T1000 (cell line): ENCODE measurements around the gene COG4.

Source experiments
- DNase-seq: peaks from one replicate; lab custom pipeline; 2025; ENCODE audit warnings: mixed read lengths; lab: John Stamatoyannopoulos, UW

The COG4 gene

DNA sequence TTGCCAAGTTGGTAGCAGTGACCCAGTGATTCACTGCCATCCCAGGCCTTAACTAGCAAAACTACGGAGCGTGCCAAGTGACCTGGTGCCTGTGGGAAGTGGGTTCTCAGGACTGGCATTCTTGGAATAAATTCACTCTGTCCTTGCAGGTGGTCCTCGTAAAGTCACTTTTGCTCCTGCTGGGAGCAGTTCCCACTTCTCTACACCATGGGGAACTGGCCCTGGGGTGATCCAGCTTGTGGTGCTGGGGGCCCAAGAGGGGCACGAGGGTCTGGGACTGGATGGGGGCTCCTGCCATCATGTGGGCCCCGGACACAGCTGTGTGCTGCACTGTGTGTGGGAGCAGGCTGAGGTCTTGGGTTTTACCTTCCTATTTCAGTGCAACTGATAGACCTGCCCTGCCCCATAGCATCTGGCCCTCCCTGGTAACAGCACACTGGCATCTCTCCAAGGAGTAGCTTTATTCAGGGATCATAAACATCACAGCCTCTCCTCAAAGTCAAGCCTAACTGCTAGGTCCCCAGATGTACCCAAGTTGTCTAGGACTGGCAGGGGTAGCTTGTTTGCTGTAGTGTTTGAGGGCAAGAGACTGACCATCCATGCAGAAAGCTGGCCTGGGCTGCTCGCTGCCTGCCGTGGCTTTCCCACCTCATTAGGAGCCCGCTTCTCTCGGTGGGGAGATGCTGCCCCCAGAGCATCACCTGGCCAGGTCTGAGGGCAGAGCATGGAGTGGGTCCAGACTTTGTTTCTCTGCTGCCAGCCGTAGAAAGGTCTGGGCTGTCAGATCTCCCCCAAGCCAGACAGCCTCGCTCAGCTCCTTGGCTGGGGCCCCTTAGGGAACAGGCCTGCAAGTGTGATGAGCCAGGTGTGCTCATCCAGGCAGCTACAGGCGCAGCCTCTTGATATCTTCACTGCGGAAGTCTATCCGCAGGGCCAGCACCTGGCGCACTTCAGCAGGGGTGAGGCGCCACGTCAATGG lies 42.9 kb downstream of the COG4 start:
- no peak for DNase-seq

- DNase-seq: no peak
Measured at GRCh38 chr16:70478912-70479341, 44.4 kb downstream of the COG4 start.

- DNase-seq: no peak
Measured at GRCh38 chr16:70478169-70478568, 45.2 kb downstream of the COG4 start.

DNA sequence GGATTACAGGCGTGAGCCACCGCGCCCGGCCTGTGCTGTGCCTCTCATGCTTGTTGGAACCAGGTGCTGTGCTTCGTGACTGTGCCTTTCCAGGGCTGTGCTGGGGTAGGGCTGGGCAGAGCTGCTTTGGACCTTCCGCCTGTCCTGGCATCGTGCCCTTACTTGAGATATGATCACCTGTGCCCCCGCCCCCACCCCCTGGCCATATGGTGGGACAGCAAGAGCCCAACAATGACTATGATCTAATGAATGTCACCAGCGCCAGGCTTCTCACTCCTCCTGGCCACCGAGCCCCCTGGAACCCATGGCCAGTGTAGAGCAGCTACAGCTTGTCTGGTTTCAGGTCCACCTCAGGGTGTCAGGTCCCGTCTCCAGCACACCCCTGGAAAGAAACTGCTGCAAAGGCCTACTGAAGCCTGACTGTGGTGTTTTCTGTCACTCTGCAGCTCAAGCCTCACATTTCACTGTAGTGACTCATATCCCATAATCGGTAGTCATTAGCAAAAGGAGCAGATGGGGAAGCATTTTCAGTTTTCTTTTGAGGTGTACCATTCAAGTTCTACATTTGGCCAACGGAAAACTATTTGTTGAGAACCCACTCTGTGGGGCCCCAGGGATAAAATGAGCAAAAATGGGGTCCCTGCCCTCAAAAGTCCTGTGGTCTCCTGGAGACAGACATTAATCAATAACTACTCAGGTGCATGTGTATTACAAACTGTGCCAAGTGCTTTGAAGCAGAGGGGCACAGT lies 46.9 kb downstream of the COG4 start:
- DNase-seq: no peak

- DNase-seq: no peak
Measured at GRCh38 chr16:70475054-70475871, 48.1 kb downstream of the COG4 start.

GRCh38 chr16:70474320-70475053 lies 48.9 kb downstream of the COG4 start:
- DNase-seq: no peak

DNA sequence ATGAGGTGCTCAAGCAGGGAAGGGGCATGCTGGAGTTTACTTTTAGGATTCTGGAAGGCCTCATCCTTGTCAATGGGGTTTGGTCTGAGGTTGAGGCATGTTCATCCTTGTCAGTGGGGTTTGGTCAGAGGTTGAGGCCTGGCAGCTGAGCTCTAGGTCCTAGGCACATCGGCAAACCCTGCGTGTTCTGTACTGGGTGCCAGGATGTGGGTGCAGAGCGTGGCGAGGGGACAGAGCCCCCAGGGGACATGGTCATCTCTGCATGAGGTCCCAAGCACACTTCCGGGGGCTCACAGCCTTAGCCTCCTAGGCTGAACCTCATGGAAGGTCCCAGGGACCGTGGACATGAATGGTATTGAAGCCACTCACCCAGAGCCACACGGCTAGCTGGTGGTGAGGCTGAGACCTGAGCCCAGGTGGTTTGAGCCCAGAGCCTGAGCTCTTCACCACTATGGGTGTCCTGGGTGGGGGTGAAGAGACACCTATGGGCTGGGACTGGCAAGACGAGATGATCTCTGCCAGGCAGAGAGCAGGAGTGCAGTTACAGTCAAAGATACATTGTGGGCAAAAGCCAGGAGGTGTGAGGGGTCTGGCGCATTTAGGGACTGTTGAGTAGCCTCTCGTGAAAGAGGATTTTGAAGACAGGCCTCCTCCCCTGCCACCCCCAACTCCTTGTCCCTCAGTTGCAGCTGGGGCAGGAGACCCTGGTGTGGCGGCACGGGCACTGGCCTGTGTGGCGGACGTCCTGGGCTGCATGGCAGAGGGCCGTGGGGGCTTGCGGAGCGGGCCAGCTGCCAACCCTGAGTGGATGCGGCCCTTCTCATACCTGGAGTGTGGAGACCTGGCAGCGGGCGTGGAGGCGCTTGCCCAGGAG lies 49.7 kb downstream of the COG4 start:
- DNase-seq: no peak

DNA sequence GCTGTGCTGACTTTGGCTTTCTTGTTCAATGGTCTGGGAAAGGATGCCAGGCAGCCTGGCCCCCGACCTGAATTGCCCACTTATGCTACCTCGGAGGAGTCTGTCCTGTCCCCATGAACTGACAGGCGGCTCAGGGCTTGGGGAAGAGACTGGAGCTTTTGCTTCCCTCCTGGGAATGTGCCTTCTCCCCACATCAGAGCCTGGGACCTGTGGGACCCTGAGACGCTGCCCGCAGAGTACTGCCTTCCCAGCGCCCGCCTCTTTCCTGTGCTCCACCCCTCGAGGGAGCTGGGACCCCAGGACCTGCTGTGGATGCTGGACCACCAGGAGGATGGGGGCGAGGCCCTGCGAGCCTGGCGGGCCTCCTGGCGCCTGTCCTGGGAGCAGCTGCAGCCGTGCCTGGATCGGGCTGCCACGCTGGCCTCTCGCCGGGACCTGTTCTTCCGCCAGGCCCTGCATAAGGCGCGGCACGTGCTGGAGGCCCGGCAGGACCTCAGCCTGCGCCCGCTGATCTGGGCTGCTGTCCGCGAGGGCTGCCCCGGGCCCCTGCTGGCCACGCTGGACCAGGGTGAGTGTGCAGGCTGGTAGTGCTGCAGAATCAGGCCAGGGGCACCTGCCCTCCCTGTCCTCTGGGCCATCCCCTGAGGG lies 50.4 kb downstream of the COG4 start:
- no peak for DNase-seq

DNA sequence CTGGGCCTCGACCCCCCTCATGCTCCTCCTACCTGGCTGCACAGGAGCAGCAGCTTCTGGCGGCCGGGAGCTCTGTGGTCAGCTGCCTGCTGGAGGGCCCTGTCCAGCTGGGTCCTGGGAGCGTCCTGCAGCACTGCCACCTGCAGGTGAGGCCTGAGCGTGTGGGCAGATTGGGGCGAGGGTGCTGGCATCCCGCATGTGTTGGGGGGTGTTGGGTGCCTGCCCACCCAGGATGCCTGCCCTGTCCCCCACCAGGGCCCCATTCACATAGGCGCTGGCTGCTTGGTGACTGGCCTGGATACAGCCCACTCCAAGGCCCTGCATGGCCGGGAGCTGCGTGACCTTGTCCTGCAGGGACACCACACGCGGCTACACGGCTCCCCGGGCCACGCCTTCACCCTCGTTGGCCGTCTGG lies 52.4 kb downstream of the COG4 start:
- no peak for DNase-seq

GRCh38 chr16:70470141-70470926 lies 53.0 kb downstream of the COG4 start:
- no peak for DNase-seq

DNA sequence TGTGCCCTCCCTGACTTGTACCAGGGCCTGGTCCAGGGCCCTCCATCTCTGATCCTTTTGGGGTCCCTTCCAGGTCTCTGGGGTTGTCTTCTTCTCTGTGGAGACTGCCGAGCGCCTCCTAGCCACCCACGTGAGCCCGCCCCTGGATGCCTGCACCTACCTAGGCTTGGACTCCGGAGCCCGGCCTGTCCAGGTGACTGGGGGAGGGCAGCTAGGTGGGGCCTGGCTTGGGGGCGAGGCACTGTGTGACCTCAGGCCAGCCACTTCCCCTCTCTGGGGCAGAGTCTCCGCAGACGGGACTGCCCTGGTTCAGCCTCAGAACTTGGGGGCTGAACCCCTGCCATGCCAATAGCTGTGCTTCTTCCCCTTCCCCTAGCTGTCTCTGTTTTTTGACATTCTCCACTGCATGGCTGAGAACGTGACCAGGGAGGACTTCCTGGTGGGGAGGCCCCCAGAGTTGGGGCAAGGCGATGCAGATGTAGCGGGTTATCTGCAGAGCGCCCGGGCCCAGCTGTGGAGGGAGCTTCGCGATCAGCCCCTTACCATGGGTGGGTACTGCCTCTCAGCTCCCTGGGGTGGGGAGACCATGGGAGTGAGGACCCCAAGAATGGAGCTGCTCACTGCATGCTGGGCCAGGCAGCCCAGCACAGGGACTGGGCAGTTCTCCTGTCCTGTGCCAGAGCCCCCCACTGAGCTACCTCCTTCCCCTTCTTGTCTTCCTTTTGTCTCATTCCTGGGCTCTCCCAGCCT lies 54.4 kb downstream of the COG4 start:
- no peak for DNase-seq

DNA sequence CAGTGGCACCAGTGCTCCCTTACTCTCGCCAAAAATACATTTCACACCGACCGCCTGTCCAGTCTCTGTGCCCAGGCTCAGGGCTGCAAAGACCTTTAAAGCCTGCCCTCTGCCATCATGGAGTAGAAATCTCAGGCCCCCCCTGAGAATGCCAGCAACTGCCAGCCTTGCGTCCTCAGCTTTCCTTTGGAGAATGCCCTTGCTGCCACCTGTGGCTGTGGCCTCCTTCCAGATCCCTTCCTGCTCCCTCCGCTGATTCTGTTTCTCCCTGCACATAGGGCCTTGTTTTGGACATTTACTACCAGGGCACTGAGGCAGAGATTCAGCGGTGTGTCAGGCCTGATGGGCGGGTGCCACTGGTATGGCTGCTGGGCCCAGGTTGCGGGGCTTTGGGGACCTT lies 55.7 kb downstream of the COG4 start:
- DNase-seq: no peak

DNA sequence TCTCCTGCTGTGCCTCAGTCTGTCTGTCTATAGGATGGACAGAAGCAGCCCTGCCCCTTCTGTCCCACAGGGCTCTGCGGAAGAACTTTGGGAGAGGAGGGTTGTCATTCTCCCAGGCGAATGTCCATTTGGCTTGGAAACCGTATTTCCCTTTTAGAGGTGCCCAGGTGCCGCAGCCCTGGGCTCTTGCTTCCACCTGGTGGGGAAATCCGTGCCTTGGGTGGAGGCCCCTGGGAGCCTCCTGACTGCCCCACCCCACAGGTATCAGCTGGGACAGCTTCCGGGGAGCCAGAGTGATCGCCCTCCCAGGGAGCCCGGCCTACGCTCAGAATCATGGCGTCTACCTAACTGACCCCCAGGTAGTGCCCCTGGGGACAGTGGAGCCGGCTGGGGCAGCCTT lies 56.2 kb downstream of the COG4 start:
- DNase-seq: no peak

DNA sequence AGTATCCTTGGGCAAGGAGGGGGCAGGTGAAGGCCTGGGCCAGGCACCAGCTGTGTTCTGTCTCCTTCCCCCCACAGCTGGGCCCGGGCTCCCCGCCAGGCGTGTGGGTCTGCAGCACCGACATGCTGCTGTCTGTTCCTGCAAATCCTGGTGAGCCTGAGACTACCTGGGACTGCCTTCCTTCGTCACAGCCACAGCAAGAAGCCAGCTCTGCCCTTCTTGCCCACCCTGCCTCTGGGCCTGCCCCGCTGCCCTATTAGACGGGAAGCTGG lies 56.6 kb downstream of the COG4 start:
- DNase-seq: no peak

GRCh38 chr16:70465999-70466804 lies 57.2 kb downstream of the COG4 start:
- DNase-seq: no peak

DNA sequence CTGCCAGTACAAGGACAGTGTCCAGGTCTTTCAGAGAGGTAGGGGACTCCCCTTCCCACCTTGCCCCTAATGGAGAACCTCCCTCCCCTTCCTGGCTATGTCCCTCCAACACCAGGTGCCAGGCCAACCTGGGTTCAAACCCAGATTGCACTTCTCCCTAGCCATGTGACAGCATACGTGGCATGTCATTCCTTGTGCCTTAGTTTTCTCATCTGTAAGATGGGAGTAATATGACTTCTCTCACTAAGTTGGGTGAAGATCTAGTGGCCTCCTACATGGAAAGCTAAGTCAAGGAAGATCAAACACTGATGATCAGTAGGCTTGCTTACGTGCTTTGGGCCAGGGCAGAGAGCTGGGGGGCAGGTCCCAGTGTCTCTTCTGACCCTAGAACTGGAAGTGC lies 60.1 kb downstream of the COG4 start:
- DNase-seq: no peak

DNA sequence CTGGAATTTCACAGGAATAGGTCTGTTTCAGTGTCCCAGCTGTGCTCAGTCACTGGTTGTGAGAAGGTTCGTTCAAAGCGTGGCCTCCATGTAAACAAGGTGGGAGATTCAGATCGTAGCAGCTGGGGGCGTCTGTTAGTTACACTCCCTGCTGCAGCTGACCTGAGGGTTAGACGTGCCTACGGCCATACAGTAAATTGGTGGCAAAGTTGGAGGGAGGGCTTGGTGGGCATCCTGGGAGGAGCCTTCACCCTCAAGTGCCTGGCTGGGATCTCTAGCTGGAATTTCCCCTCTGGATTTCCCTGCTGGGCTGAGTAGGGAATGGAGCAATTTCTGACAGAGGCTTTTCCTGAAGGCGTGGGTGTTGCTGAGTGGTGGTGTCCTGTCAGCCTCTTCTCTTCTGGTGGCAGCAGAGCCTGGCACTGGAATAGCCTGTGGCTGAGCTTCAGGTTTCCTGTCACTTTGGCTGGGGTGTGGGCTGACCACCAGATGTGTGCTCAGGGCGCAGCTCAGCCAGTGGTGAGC lies 62.6 kb downstream of the COG4 start:
- DNase-seq: no peak
